Immature natural killer cell (primary cell): ENCODE results near the gene ARHGEF19. TPM values are rescaled to one million over a fixed set of nuclear protein-coding genes. Genes with fewer than 3 reads are reported as not detected.
A peak's percentile ranks its signal among the peaks of the same experiment; 100 is the strongest.

Experiments
- DNase-seq, 3 donors: peaks; one replicate each; pipeline ENCODE4 v3.0.0; 2022; ENCODE audit warnings: mixed read lengths in 1 of 3
- H3K27ac Mint-ChIP-seq, 6 donors: one replicate each; pipeline ENCODE4 v1.8.0; 2020; ENCODE audit warnings: mixed read lengths in 6 of 6, mild to moderate bottlenecking in 5 of 6, inconsistent platforms in 4 of 6, moderate library complexity in 3 of 6
- H3K27me3 Mint-ChIP-seq, 3 donors: one replicate each; pipeline ENCODE4 v1.8.0; 2020 to 2021; ENCODE audit warnings: low read depth in 3 of 3, mild to moderate bottlenecking in 3 of 3, mixed read lengths in 3 of 3, moderate library complexity in 3 of 3, inconsistent platforms in 1 of 3
- H3K36me3 Mint-ChIP-seq, 3 donors: one replicate each; pipeline ENCODE4 v1.8.0; 2020; ENCODE audit warnings: mixed read lengths in 3 of 3, inconsistent platforms in 2 of 3, mild to moderate bottlenecking in 2 of 3
- H3K4me1 Mint-ChIP-seq, 2 donors: one replicate each; pipeline ENCODE4 v1.8.0; 2020; ENCODE audit warnings: inconsistent platforms in 2 of 2, mild to moderate bottlenecking in 2 of 2, mixed read lengths in 2 of 2, moderate library complexity in 1 of 2
- H3K4me3 Mint-ChIP-seq, 5 donors: one replicate each; pipeline ENCODE4 v1.8.0; 2020; ENCODE audit warnings: mild to moderate bottlenecking in 5 of 5, mixed read lengths in 5 of 5, inconsistent platforms in 3 of 5, moderate library complexity in 3 of 5
- H3K9me3 Mint-ChIP-seq, 6 donors: one replicate each; pipeline ENCODE4 v1.8.0; 2020; ENCODE audit warnings: mild to moderate bottlenecking in 6 of 6, mixed read lengths in 6 of 6, inconsistent platforms in 4 of 6, moderate library complexity in 3 of 6
- polyA plus RNA-seq, 3 donors: library from polyadenylated mRNA; unstranded; fragments of 300-500 nt; fragmentation: Illumina TruSeq; gene quantifications; one replicate each; pipeline ENCODE4 v1.2.3, GENCODE V29; 2021

The ARHGEF19 gene
- polyA plus RNA-seq, 3 donors from 2014 or later, result 6.1 to 14.3 (median 14.0) TPM

GRCh38 chr1:16183765-16184556 is 28.5 kb downstream of the ARHGEF19 start:
- H3K36me3 Mint-ChIP-seq, result no peaks in the 10 kb centered on the region
- no peak overlapping the region for H3K4me3 Mint-ChIP-seq
- peaks cover 2 to 5% (median 3%) of the 10 kb centered on the region in 3 donors for H3K27me3 Mint-ChIP-seq
- no peaks in the 10 kb centered on the region for H3K9me3 Mint-ChIP-seq
- peaks cover 0 to 4% of the 10 kb centered on the region in 2 donors for H3K4me1 Mint-ChIP-seq
- no peak overlapping the region for H3K27ac Mint-ChIP-seq
- no peak for DNase-seq

GRCh38 chr1:16183179-16183578 is 29.3 kb downstream of the ARHGEF19 start:
- Mint-ChIP-seq H3K27ac (no peak overlapping the region), H3K36me3 (no peaks in the 10 kb centered on the region)

GRCh38 chr1:16181887-16182719 is 30.3 kb downstream of the ARHGEF19 start:
- no peak overlapping the region for H3K4me3 Mint-ChIP-seq
- H3K27me3 Mint-ChIP-seq, result peaks cover 2 to 5% (median 2%) of the 10 kb centered on the region in 3 donors
- H3K4me1 Mint-ChIP-seq, result no peaks in the 10 kb centered on the region
- no peaks in the 10 kb centered on the region for H3K9me3 Mint-ChIP-seq
- no peak for DNase-seq
- peak overlapping the region in 1 of 6 donors; percentile 58 for H3K27ac Mint-ChIP-seq
- peaks cover 0 to 2% (median 0%) of the 10 kb centered on the region in 3 donors for H3K36me3 Mint-ChIP-seq

More at GRCh38 chr1:16183179-16183578, 29.3 kb downstream of the ARHGEF19 start:
- Mint-ChIP-seq H3K4me3 (no peak overlapping the region), H3K4me1 (peaks cover 0 to 4% of the 10 kb centered on the region in 2 donors), H3K27me3 (peaks cover 2 to 5% (median 2%) of the 10 kb centered on the region in 3 donors), H3K9me3 (no peaks in the 10 kb centered on the region)
- no peak for DNase-seq

- Mint-ChIP-seq H3K4me3 (no peak overlapping the region), H3K27ac (no peak overlapping the region), H3K9me3 (no peaks in the 10 kb centered on the region), H3K36me3 (peaks cover 0 to 3% (median 0%) of the 10 kb centered on the region in 3 donors), H3K27me3 (peaks cover 2 to 8% (median 8%) of the 10 kb centered on the region in 3 donors), H3K4me1 (no peaks in the 10 kb centered on the region)
- no peak for DNase-seq
These were observed 32.1 kb downstream of the ARHGEF19 start for GRCh38 chr1:16180291-16180824.

- Mint-ChIP-seq H3K4me1 (no peaks in the 10 kb centered on the region), H3K4me3 (no peak overlapping the region), H3K36me3 (peaks cover 0 to 3% (median 0%) of the 10 kb centered on the region in 3 donors), H3K9me3 (no peaks in the 10 kb centered on the region), H3K27ac (no peak overlapping the region), H3K27me3 (peaks cover 2 to 9% (median 5%) of the 10 kb centered on the region in 3 donors)
- no peak for DNase-seq
These were observed 33.6 kb downstream of the ARHGEF19 start for GRCh38 chr1:16178596-16179497.

GRCh38 chr1:16177306-16177705 is 35.1 kb downstream of the ARHGEF19 start:
- Mint-ChIP-seq H3K4me3 (no peak overlapping the region), H3K27me3 (peaks cover 0 to 9% (median 9%) of the 10 kb centered on the region in 3 donors), H3K4me1 (no peaks in the 10 kb centered on the region), H3K27ac (no peak overlapping the region), H3K36me3 (peaks cover 0 to 3% (median 0%) of the 10 kb centered on the region in 3 donors), H3K9me3 (no peaks in the 10 kb centered on the region)
- no peak for DNase-seq

GRCh38 chr1:16176653-16177052 is 35.8 kb downstream of the ARHGEF19 start:
- no peaks in the 10 kb centered on the region for H3K9me3 Mint-ChIP-seq
- no peaks in the 10 kb centered on the region for H3K4me1 Mint-ChIP-seq
- no peak overlapping the region for H3K4me3 Mint-ChIP-seq
- H3K27me3 Mint-ChIP-seq, result peaks cover 0 to 9% (median 9%) of the 10 kb centered on the region in 3 donors
- no peak for DNase-seq
- H3K36me3 Mint-ChIP-seq, result peaks cover 0 to 3% (median 0%) of the 10 kb centered on the region in 3 donors
- no peak overlapping the region for H3K27ac Mint-ChIP-seq

GRCh38 chr1:16175610-16176553 is 36.6 kb downstream of the ARHGEF19 start:
- Mint-ChIP-seq H3K27me3 (peaks cover 3 to 12% (median 7%) of the 10 kb centered on the region in 3 donors), H3K9me3 (no peaks in the 10 kb centered on the region), H3K4me1 (no peaks in the 10 kb centered on the region), H3K4me3 (no peak overlapping the region), H3K27ac (peak overlapping the region in 1 of 6 donors; percentile 83), H3K36me3 (peaks cover 0 to 3% (median 0%) of the 10 kb centered on the region in 3 donors)
- DNase-seq, result no peak

GRCh38 chr1:16174886-16175598 is 37.4 kb downstream of the ARHGEF19 start:
- no peaks in the 10 kb centered on the region for H3K9me3 Mint-ChIP-seq
- peaks cover 0 to 3% (median 0%) of the 10 kb centered on the region in 3 donors for H3K36me3 Mint-ChIP-seq
- H3K27ac Mint-ChIP-seq, result no peak overlapping the region
- H3K4me1 Mint-ChIP-seq, result no peaks in the 10 kb centered on the region
- no peak for DNase-seq
- no peak overlapping the region for H3K4me3 Mint-ChIP-seq
- peaks cover 7 to 15% (median 10%) of the 10 kb centered on the region in 3 donors for H3K27me3 Mint-ChIP-seq

- Mint-ChIP-seq H3K9me3 (no peaks in the 10 kb centered on the region), H3K4me3 (no peak overlapping the region), H3K4me1 (peaks cover 1 to 2% of the 10 kb centered on the region in 2 donors), H3K36me3 (peaks cover 0 to 3% (median 0%) of the 10 kb centered on the region in 3 donors), H3K27me3 (peaks cover 9 to 22% (median 12%) of the 10 kb centered on the region in 3 donors), H3K27ac (no peak overlapping the region)
- no peak for DNase-seq
These were observed 38.1 kb downstream of the ARHGEF19 start for GRCh38 chr1:16174261-16174868.

GRCh38 chr1:16173447-16174260 is 38.8 kb downstream of the ARHGEF19 start:
- no peaks in the 10 kb centered on the region for H3K9me3 Mint-ChIP-seq
- peaks cover 10 to 23% (median 15%) of the 10 kb centered on the region in 3 donors for H3K27me3 Mint-ChIP-seq
- DNase-seq, result no peak
- peaks cover 8 to 9% of the 10 kb centered on the region in 2 donors for H3K4me1 Mint-ChIP-seq
- H3K36me3 Mint-ChIP-seq, result peaks cover 0 to 3% (median 0%) of the 10 kb centered on the region in 3 donors
- no peak overlapping the region for H3K4me3 Mint-ChIP-seq
- H3K27ac Mint-ChIP-seq, result no peak overlapping the region
